GM15510 (cell line): Measurements from ENCODE around the gene MMP17.

Source experiments
- POLR2A ChIP-seq: IDR thresholded peaks from 3 replicates; pipeline ENCODE4 v1.6.1; 2011; ENCODE audit warnings: borderline replicate concordance; ENCODE audit not compliant: insufficient read length; ENCODE audit errors: extremely low read depth

Gene MMP17

DNA sequence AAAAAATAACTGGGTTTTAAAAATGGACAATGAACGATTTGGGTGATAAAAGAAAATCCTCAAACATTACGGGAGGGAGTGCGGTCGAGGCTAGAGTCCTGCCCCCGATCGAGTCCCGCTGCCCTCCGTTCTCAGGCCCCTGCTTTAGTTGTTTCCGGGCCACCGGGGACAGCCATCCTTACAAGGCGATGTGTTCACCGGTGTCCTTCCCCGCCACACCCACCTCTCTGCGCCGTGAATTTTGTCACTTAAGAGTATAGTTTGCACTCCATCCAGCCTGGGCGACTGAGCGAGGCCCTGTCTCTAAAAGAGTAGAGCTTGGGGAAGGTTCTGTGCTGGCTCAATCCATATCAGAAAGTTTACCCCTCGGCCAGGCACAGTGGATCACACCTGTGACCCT, 69.1 kb downstream of the MMP17 start:
- no peak for TF ChIP-seq POLR2A

DNA sequence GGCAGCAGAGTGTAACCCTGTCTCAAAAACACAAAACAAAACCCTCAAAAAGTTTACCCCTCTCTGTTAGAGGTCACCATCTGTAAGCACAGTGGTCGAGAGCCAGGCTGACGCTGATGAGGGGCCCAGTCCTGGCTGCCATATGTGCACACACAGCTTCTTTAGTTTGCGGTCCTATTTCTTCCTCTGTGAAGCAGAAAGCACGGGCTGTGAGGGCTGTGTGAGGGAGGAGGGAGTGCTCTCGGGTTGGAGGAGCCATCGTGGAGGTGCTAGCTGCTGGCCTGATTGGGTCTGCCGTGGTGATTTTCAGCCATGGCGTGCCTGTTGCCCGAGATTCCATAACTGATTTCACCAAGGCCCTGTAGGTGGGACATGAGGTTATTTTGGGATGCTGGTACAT, 69.7 kb downstream of the MMP17 start:
- TF ChIP-seq POLR2A: no peak

DNA sequence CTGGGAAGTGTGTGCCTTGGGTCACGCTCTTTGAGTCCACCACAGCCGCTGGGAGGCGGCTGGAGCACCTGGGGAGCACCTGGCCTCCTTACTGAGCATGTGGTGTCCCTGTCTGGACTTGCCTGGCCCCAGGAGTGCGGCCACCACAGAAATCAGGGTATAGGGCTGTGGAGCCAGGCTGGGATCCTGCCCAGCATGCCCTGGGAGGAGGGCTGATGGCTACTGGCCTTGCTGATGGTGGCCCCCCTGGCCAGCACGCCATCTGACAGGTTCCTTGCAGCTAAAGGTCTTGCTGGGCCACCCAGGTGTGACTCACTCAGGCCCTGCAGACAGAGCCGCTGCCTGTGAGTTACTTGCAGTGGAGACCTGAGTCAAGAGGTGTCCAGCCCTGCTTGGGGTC, 72.2 kb downstream of the MMP17 start:
- TF ChIP-seq POLR2A: no peak
